Measurements from ENCODE around the gene RIMBP3B. TPM values are rescaled to one million over a fixed set of nuclear protein-coding genes. Genes with fewer than 3 reads are reported as not detected.
"Not testable (repeated sequence)": the region's sequence is repeated elsewhere in the genome, so short reads cannot be mapped to it uniquely, and the experiment has no call there.

The RIMBP3B gene
- total RNA-seq, 5 donors from 2014 or later (not counting 1 experiment from before 2014, with no cell fraction given), result 0.14 to 3.9 (median 1.4) TPM

GRCh38 chr22:21394613-21395012, 11.1 kb downstream of the RIMBP3B start:
- H3K4me1 ChIP-seq (ENCODE audit: control insufficient read depth in 1 of 2, extremely low read depth in 1 of 2, insufficient read depth in 2 of 2, low read length in 2 of 2); H3K27ac Mint-ChIP-seq; POLR2A ChIA-PET; H3K36me3 ChIP-seq (ENCODE audit: control insufficient read depth in 2 of 2, extremely low read depth in 1 of 2, insufficient read depth in 1 of 2, low read length in 1 of 2); H3K9me3 ChIP-seq; H3K27ac ChIP-seq (ENCODE audit: low read length); H3K27me3 ChIP-seq (replicated peaks in 1 of 2; ENCODE audit: control insufficient read depth in 2 of 2, extremely low read depth in 1 of 2, insufficient read depth in 2 of 2, low read length in 1 of 2); H3K4me3 Mint-ChIP-seq; H3K36me3 Mint-ChIP-seq; CTCF ChIA-PET; H3K9me3 Mint-ChIP-seq; H3K4me3 ChIP-seq (ENCODE audit: control insufficient read depth in 1 of 2, extremely low read depth in 1 of 2, low read length in 1 of 2); H3K27me3 Mint-ChIP-seq; DNase-seq; ATAC-seq (replicated peaks in 1 of 4); H3K4me1 Mint-ChIP-seq: not testable (repeated sequence)
- WGBS (ENCODE audit: insufficient coverage), result no CpG with 5 or more reads among the region's 7 CpGs

GRCh38 chr22:21401197-21401969, 17.8 kb downstream of the RIMBP3B start:
- ATAC-seq (replicated peaks in 1 of 4); H3K4me3 Mint-ChIP-seq; H3K36me3 Mint-ChIP-seq; H3K9me3 ChIP-seq; H3K27ac Mint-ChIP-seq; CTCF ChIA-PET; DNase-seq; H3K27me3 Mint-ChIP-seq; H3K27ac ChIP-seq (ENCODE audit: low read length); H3K4me1 ChIP-seq (ENCODE audit: control insufficient read depth in 1 of 2, extremely low read depth in 1 of 2, insufficient read depth in 2 of 2, low read length in 2 of 2); H3K27me3 ChIP-seq (replicated peaks in 1 of 2; ENCODE audit: control insufficient read depth in 2 of 2, extremely low read depth in 1 of 2, insufficient read depth in 2 of 2, low read length in 1 of 2); H3K4me1 Mint-ChIP-seq; H3K9me3 Mint-ChIP-seq; POLR2A ChIA-PET; H3K4me3 ChIP-seq (ENCODE audit: control insufficient read depth in 1 of 2, extremely low read depth in 1 of 2, low read length in 1 of 2); H3K36me3 ChIP-seq (ENCODE audit: control insufficient read depth in 2 of 2, extremely low read depth in 1 of 2, insufficient read depth in 1 of 2, low read length in 1 of 2): not testable (repeated sequence)
- no CpG with 5 or more reads among the region's 21 CpGs for WGBS (ENCODE audit: insufficient coverage)

- ATAC-seq (replicated peaks in 1 of 4); H3K27me3 Mint-ChIP-seq; H3K27ac ChIP-seq (ENCODE audit: low read length); H3K9me3 ChIP-seq; H3K9me3 Mint-ChIP-seq; POLR2A ChIA-PET; H3K36me3 ChIP-seq (ENCODE audit: control insufficient read depth in 2 of 2, extremely low read depth in 1 of 2, insufficient read depth in 1 of 2, low read length in 1 of 2); CTCF ChIA-PET; H3K4me1 Mint-ChIP-seq; H3K4me3 Mint-ChIP-seq; H3K27me3 ChIP-seq (replicated peaks in 1 of 2; ENCODE audit: control insufficient read depth in 2 of 2, extremely low read depth in 1 of 2, insufficient read depth in 2 of 2, low read length in 1 of 2); DNase-seq; H3K4me1 ChIP-seq (ENCODE audit: control insufficient read depth in 1 of 2, extremely low read depth in 1 of 2, insufficient read depth in 2 of 2, low read length in 2 of 2); H3K4me3 ChIP-seq (ENCODE audit: control insufficient read depth in 1 of 2, extremely low read depth in 1 of 2, low read length in 1 of 2); H3K27ac Mint-ChIP-seq; H3K36me3 Mint-ChIP-seq: not testable (repeated sequence)
- WGBS (ENCODE audit: insufficient coverage), result no CpG with 5 or more reads among the region's 5 CpGs
These were observed 19.3 kb downstream of the RIMBP3B start for GRCh38 chr22:21402763-21403314.

GRCh38 chr22:21407139-21407538, 23.6 kb downstream of the RIMBP3B start:
- H3K27me3 ChIP-seq (replicated peaks in 1 of 2; ENCODE audit: control insufficient read depth in 2 of 2, extremely low read depth in 1 of 2, insufficient read depth in 2 of 2, low read length in 1 of 2); H3K36me3 ChIP-seq (ENCODE audit: control insufficient read depth in 2 of 2, extremely low read depth in 1 of 2, insufficient read depth in 1 of 2, low read length in 1 of 2); H3K9me3 Mint-ChIP-seq; DNase-seq; H3K4me3 Mint-ChIP-seq; H3K4me1 Mint-ChIP-seq; H3K4me3 ChIP-seq (ENCODE audit: control insufficient read depth in 1 of 2, extremely low read depth in 1 of 2, low read length in 1 of 2); H3K4me1 ChIP-seq (ENCODE audit: control insufficient read depth in 1 of 2, extremely low read depth in 1 of 2, insufficient read depth in 2 of 2, low read length in 2 of 2); CTCF ChIA-PET; H3K36me3 Mint-ChIP-seq; H3K9me3 ChIP-seq; POLR2A ChIA-PET; H3K27ac ChIP-seq (ENCODE audit: low read length); H3K27me3 Mint-ChIP-seq: not testable (repeated sequence)
- ATAC-seq (replicated peaks in 1 of 4), result peak in 1 of 4 experiments; percentile 19
- peak overlapping the region in 1 of 2 donors; percentile 52 for H3K27ac Mint-ChIP-seq
- WGBS (ENCODE audit: insufficient coverage), result no CpG with 5 or more reads among the region's 1 CpG

GRCh38 chr22:21407792-21408191, 24.2 kb downstream of the RIMBP3B start:
- H3K4me3 ChIP-seq (ENCODE audit: control insufficient read depth in 1 of 2, extremely low read depth in 1 of 2, low read length in 1 of 2); H3K27ac Mint-ChIP-seq; H3K36me3 Mint-ChIP-seq; H3K27me3 Mint-ChIP-seq; ATAC-seq (replicated peaks in 1 of 4); H3K9me3 ChIP-seq; CTCF ChIA-PET; H3K4me1 Mint-ChIP-seq; H3K4me3 Mint-ChIP-seq; H3K27ac ChIP-seq (ENCODE audit: low read length); DNase-seq; POLR2A ChIA-PET; H3K4me1 ChIP-seq (ENCODE audit: control insufficient read depth in 1 of 2, extremely low read depth in 1 of 2, insufficient read depth in 2 of 2, low read length in 2 of 2); H3K9me3 Mint-ChIP-seq; H3K36me3 ChIP-seq (ENCODE audit: control insufficient read depth in 2 of 2, extremely low read depth in 1 of 2, insufficient read depth in 1 of 2, low read length in 1 of 2); H3K27me3 ChIP-seq (replicated peaks in 1 of 2; ENCODE audit: control insufficient read depth in 2 of 2, extremely low read depth in 1 of 2, insufficient read depth in 2 of 2, low read length in 1 of 2): not testable (repeated sequence)
- WGBS (ENCODE audit: insufficient coverage), result no CpG with 5 or more reads among the region's 4 CpGs

- no CpG with 5 or more reads among the region's 25 CpGs for WGBS (ENCODE audit: insufficient coverage)
- H3K4me1 Mint-ChIP-seq; H3K4me3 Mint-ChIP-seq; CTCF ChIA-PET; H3K4me1 ChIP-seq (ENCODE audit: control insufficient read depth in 1 of 2, extremely low read depth in 1 of 2, insufficient read depth in 2 of 2, low read length in 2 of 2); H3K4me3 ChIP-seq (ENCODE audit: control insufficient read depth in 1 of 2, extremely low read depth in 1 of 2, low read length in 1 of 2); POLR2A ChIA-PET; H3K27ac Mint-ChIP-seq; H3K36me3 Mint-ChIP-seq; H3K9me3 ChIP-seq; H3K36me3 ChIP-seq (ENCODE audit: control insufficient read depth in 2 of 2, extremely low read depth in 1 of 2, insufficient read depth in 1 of 2, low read length in 1 of 2); H3K9me3 Mint-ChIP-seq; H3K27ac ChIP-seq (ENCODE audit: low read length); H3K27me3 ChIP-seq (replicated peaks in 1 of 2; ENCODE audit: control insufficient read depth in 2 of 2, extremely low read depth in 1 of 2, insufficient read depth in 2 of 2, low read length in 1 of 2); H3K27me3 Mint-ChIP-seq: not testable (repeated sequence)
- ATAC-seq (replicated peaks in 1 of 4), result peak in 1 of 4 experiments; percentile 5
- peak in 1 of 35 experiments; percentile 17 for DNase-seq
These were observed 32.8 kb downstream of the RIMBP3B start for GRCh38 chr22:21416375-21416774.

All from T-cell (primary cell).